ENCODE data around the gene ANXA10. TPM values are rescaled to one million over a fixed set of nuclear protein-coding genes. Genes with fewer than 3 reads are reported as not detected.

Gene ANXA10
- total RNA-seq, 2 experiments from 2014 or later: not detected

- Mint-ChIP-seq H3K9me3 (ENCODE audit: insufficient read depth) (no peaks in the 10 kb centered on the region), H3K4me1 (ENCODE audit: low read depth) (peaks cover 4% of the 10 kb centered on the region), H3K4me3 (no peak overlapping the region), H3K27me3 (ENCODE audit: low read depth) (no peaks in the 10 kb centered on the region), H3K36me3 (ENCODE audit: low read depth) (no peaks in the 10 kb centered on the region), H3K27ac (no peak overlapping the region)
- ChIA-PET POLR2A (interaction anchor here (0.7 kb wide), 1 partner anchor 637 kb away, joined by 3 read pairs; no protein-coding TSS in a partner anchor), CTCF (no interaction called here)
- no peak for ATAC-seq
- DNase-seq: no peak
Observed at GRCh38 chr4:168150420-168151050, 58.2 kb downstream of the ANXA10 start.

- ATAC-seq (no peak), DNase-seq (no peak)
- no peak overlapping the region for H3K4me3 Mint-ChIP-seq
- H3K9me3 Mint-ChIP-seq (ENCODE audit: insufficient read depth): no peaks in the 10 kb centered on the region
- no peaks in the 10 kb centered on the region for H3K36me3 Mint-ChIP-seq (ENCODE audit: low read depth)
- ChIA-PET CTCF (no interaction called here), POLR2A (no interaction called here)
- H3K4me1 Mint-ChIP-seq (ENCODE audit: low read depth): peaks cover 4% of the 10 kb centered on the region
- no peak overlapping the region for H3K27ac Mint-ChIP-seq
- no peaks in the 10 kb centered on the region for H3K27me3 Mint-ChIP-seq (ENCODE audit: low read depth)
Observed at GRCh38 chr4:168151327-168151726, 59.0 kb downstream of the ANXA10 start.

- ChIA-PET CTCF (interaction anchor here (1.5 kb wide), 3 partner anchors 8 to 70 kb away, joined by 3 to 12 read pairs (median 4); no protein-coding TSS in a partner anchor), POLR2A (no interaction called here)
- Mint-ChIP-seq H3K27me3 (ENCODE audit: low read depth) (no peaks in the 10 kb centered on the region), H3K27ac (no peak overlapping the region), H3K4me3 (no peak overlapping the region), H3K36me3 (ENCODE audit: low read depth) (no peaks in the 10 kb centered on the region), H3K9me3 (ENCODE audit: insufficient read depth) (no peaks in the 10 kb centered on the region), H3K4me1 (ENCODE audit: low read depth) (peaks cover 4% of the 10 kb centered on the region)
- no peak for ATAC-seq
- DNase-seq: no peak
Observed at GRCh38 chr4:168152837-168153500, 60.6 kb downstream of the ANXA10 start.

- Mint-ChIP-seq H3K4me3 (no peak overlapping the region), H3K27ac (no peak overlapping the region), H3K27me3 (ENCODE audit: low read depth) (peaks cover 2% of the 10 kb centered on the region), H3K9me3 (ENCODE audit: insufficient read depth) (no peaks in the 10 kb centered on the region), H3K36me3 (ENCODE audit: low read depth) (no peaks in the 10 kb centered on the region), H3K4me1 (ENCODE audit: low read depth) (peaks cover 4% of the 10 kb centered on the region)
- DNase-seq: peak; percentile 71
- ChIA-PET CTCF (interaction anchor here (1.0 to 1.5 kb wide), 5 partner anchors 9 to 79 kb away, joined by 3 to 12 read pairs (median 4); no protein-coding TSS in a partner anchor), POLR2A (no interaction called here)
- peak; percentile 81 for ATAC-seq
Observed at GRCh38 chr4:168153596-168154440, 61.5 kb downstream of the ANXA10 start.

GRCh38 chr4:168154546-168155277, 62.4 kb downstream of the ANXA10 start:
- ChIA-PET CTCF (interaction anchor here (1.0 to 1.5 kb wide), 4 partner anchors 10 to 80 kb away, joined by 4 to 12 read pairs (median 4); no protein-coding TSS in a partner anchor), POLR2A (no interaction called here)
- no peak overlapping the region for H3K4me3 Mint-ChIP-seq
- DNase-seq (no peak), ATAC-seq (no peak)
- H3K36me3 Mint-ChIP-seq (ENCODE audit: low read depth): no peaks in the 10 kb centered on the region
- H3K4me1 Mint-ChIP-seq (ENCODE audit: low read depth): peaks cover 4% of the 10 kb centered on the region
- H3K9me3 Mint-ChIP-seq (ENCODE audit: insufficient read depth): no peaks in the 10 kb centered on the region
- no peak overlapping the region for H3K27ac Mint-ChIP-seq
- peaks cover 2% of the 10 kb centered on the region for H3K27me3 Mint-ChIP-seq (ENCODE audit: low read depth)

- ChIA-PET POLR2A (no interaction called here), CTCF (no interaction called here)
- Mint-ChIP-seq H3K27me3 (ENCODE audit: low read depth) (peaks cover 7% of the 10 kb centered on the region), H3K4me3 (no peak overlapping the region), H3K36me3 (ENCODE audit: low read depth) (no peaks in the 10 kb centered on the region), H3K9me3 (ENCODE audit: insufficient read depth) (no peaks in the 10 kb centered on the region), H3K27ac (no peak overlapping the region), H3K4me1 (ENCODE audit: low read depth) (no peaks in the 10 kb centered on the region)
- ATAC-seq (no peak), DNase-seq (no peak)
Observed at GRCh38 chr4:168162604-168163003, 70.3 kb downstream of the ANXA10 start.

- Mint-ChIP-seq H3K9me3 (ENCODE audit: insufficient read depth) (no peaks in the 10 kb centered on the region), H3K4me3 (no peak overlapping the region), H3K27ac (no peak overlapping the region), H3K27me3 (ENCODE audit: low read depth) (peaks cover 7% of the 10 kb centered on the region), H3K36me3 (ENCODE audit: low read depth) (no peaks in the 10 kb centered on the region), H3K4me1 (ENCODE audit: low read depth) (no peaks in the 10 kb centered on the region)
- DNase-seq (no peak), ATAC-seq (no peak)
- ChIA-PET POLR2A (no interaction called here), CTCF (no interaction called here)
Observed at GRCh38 chr4:168163106-168163505, 70.8 kb downstream of the ANXA10 start.

- peaks cover 5% of the 10 kb centered on the region for H3K27me3 Mint-ChIP-seq (ENCODE audit: low read depth)
- DNase-seq (no peak), ATAC-seq (no peak)
- no peak overlapping the region for H3K4me3 Mint-ChIP-seq
- H3K9me3 Mint-ChIP-seq (ENCODE audit: insufficient read depth): no peaks in the 10 kb centered on the region
- H3K36me3 Mint-ChIP-seq (ENCODE audit: low read depth): no peaks in the 10 kb centered on the region
- no peaks in the 10 kb centered on the region for H3K4me1 Mint-ChIP-seq (ENCODE audit: low read depth)
- CTCF ChIA-PET: no interaction called here
- POLR2A ChIA-PET: no interaction called here
- no peak overlapping the region for H3K27ac Mint-ChIP-seq
Observed at GRCh38 chr4:168164045-168164444, 71.7 kb downstream of the ANXA10 start.

GRCh38 chr4:168164915-168165548, 72.7 kb downstream of the ANXA10 start:
- DNase-seq (no peak), ATAC-seq (no peak)
- no peaks in the 10 kb centered on the region for H3K4me1 Mint-ChIP-seq (ENCODE audit: low read depth)
- no peak overlapping the region for H3K27ac Mint-ChIP-seq
- H3K27me3 Mint-ChIP-seq (ENCODE audit: low read depth): peaks cover 5% of the 10 kb centered on the region
- POLR2A ChIA-PET: no interaction called here
- CTCF ChIA-PET: no interaction called here
- H3K36me3 Mint-ChIP-seq (ENCODE audit: low read depth): no peaks in the 10 kb centered on the region
- no peaks in the 10 kb centered on the region for H3K9me3 Mint-ChIP-seq (ENCODE audit: insufficient read depth)
- H3K4me3 Mint-ChIP-seq: no peak overlapping the region

- no peak overlapping the region for H3K27ac Mint-ChIP-seq
- POLR2A ChIA-PET: interaction anchor here (0.6 kb wide), 1 partner anchor 150 kb away, joined by 3 read pairs; no protein-coding TSS in a partner anchor
- H3K4me1 Mint-ChIP-seq (ENCODE audit: low read depth): no peaks in the 10 kb centered on the region
- ATAC-seq (no peak), DNase-seq (no peak)
- no peaks in the 10 kb centered on the region for H3K36me3 Mint-ChIP-seq (ENCODE audit: low read depth)
- H3K27me3 Mint-ChIP-seq (ENCODE audit: low read depth): no peaks in the 10 kb centered on the region
- CTCF ChIA-PET: interaction anchor here (1.6 kb wide), 1 partner anchor 14 kb away, joined by 4 read pairs; no protein-coding TSS in a partner anchor
- no peaks in the 10 kb centered on the region for H3K9me3 Mint-ChIP-seq (ENCODE audit: insufficient read depth)
- no peak overlapping the region for H3K4me3 Mint-ChIP-seq
Observed at GRCh38 chr4:168167714-168168284, 75.5 kb downstream of the ANXA10 start.

- Mint-ChIP-seq H3K27ac (no peak overlapping the region), H3K27me3 (ENCODE audit: low read depth) (no peaks in the 10 kb centered on the region), H3K9me3 (ENCODE audit: insufficient read depth) (no peaks in the 10 kb centered on the region), H3K36me3 (ENCODE audit: low read depth) (no peaks in the 10 kb centered on the region), H3K4me3 (no peak overlapping the region), H3K4me1 (ENCODE audit: low read depth) (no peaks in the 10 kb centered on the region)
- ATAC-seq (no peak), DNase-seq (no peak)
- CTCF ChIA-PET: no interaction called here
- POLR2A ChIA-PET: no interaction called here
Observed at GRCh38 chr4:168174308-168174707, 82.0 kb downstream of the ANXA10 start.

All from activated CD8-positive, alpha-beta T cell treated with anti-CD3 and anti-CD28 coated beads, Interleukin-2, amount 10 ng/mL, durations not matched to agents 7 days and 5 days (primary cell).